K562 (cell line): ENCODE data around the gene PSAP. TPM values are rescaled to one million over a fixed set of nuclear protein-coding genes. Genes with fewer than 3 reads are reported as not detected.

Experiments used
- ATAC-seq: fragments of 200-7000 bp; cut with Tn5 transposase; 3 replicates; pipeline ENCODE4 v1.9.1; 2020; ENCODE audit warnings: moderate library complexity
- BruUV-seq: library from RNA; stranded (reverse); fragments of 400-500 nt; replicated peaks from 2 replicates; lab custom pipeline; 2021; lab: Mats Ljungman, UMichigan
- CTCF ChIA-PET: fragments of 300-600 bp; formaldehyde crosslinking; extraction: SDS; loops from one replicate; lab custom pipeline; 2021; ENCODE audit warnings: low intra/inter-chr PET ratio; lab: Yijun Ruan, JAX
- POLR2A ChIA-PET: fragments of 300-600, 350-650 bp; sonication (Branson Sonifier 250); formaldehyde crosslinking; extraction: SDS; loops from one replicate; lab custom pipeline; 2021; ENCODE audit warnings: antibody characterized with exemption, inconsistent platforms; lab: Yijun Ruan, JAX
- DNase-seq, 4 experiments: peaks; one replicate each; pipeline versions ENCODE4 v3.0.0 to v3.0.0-alpha.2; 2011 to 2018; ENCODE audit warnings: low spot score in 3 of 4, mixed read lengths in 3 of 4; ENCODE audit errors: extremely low read depth in 1 of 4
- FAIRE-seq: peaks from 2 replicates; lab custom pipeline; 2011; peaks lifted over from hg19 to GRCh38; lab: Jason Lieb, UNC
- H2AFZ ChIP-seq: 2 replicates; pipeline ENCODE4 v1.6.0; 2011; ENCODE audit warnings: low read depth, low read length, control low read depth, inconsistent platforms
- H3K27ac ChIP-seq: fragments of 200-600 bp; 3 replicates; pipeline ENCODE4 v1.8.0; 2011; ENCODE audit warnings: low read depth, mild to moderate bottlenecking, control low read depth, inconsistent platforms, low read length, moderate library complexity, mixed read lengths; ENCODE audit errors: extremely low read depth
- H3K27me3 ChIP-seq, 2 experiments: fragments of 300-600 bp in 1 of 2; 2 replicates in 1 of 2; 3 replicates in 1 of 2; pipeline versions ENCODE4 v1.6.0 to v1.8.0; 2011; ENCODE audit warnings: inconsistent platforms in 2 of 2, low read length in 2 of 2, mild to moderate bottlenecking in 1 of 2, mixed read lengths in 1 of 2, moderate library complexity in 1 of 2; ENCODE audit not compliant: control insufficient read depth in 2 of 2, insufficient read depth in 2 of 2
- H3K36me3 ChIP-seq: fragments of 300-600 bp; 3 replicates; pipeline ENCODE4 v1.8.0; 2011; ENCODE audit warnings: mild to moderate bottlenecking, low read length, inconsistent platforms; ENCODE audit not compliant: control insufficient read depth, insufficient read depth
- H3K4me1 ChIP-seq, 2 experiments: fragments of 200-600 bp in 1 of 2; replicated peaks in 1 of 2; 2 replicates in 1 of 2; 3 replicates in 1 of 2; pipeline versions ENCODE4 v1.5.1 to v1.8.0; 2011; ENCODE audit warnings: inconsistent platforms in 2 of 2, low read length in 2 of 2, mild to moderate bottlenecking in 1 of 2, mixed read lengths in 1 of 2, moderate library complexity in 1 of 2; ENCODE audit not compliant: control insufficient read depth in 2 of 2, insufficient read depth in 2 of 2
- H3K4me2 ChIP-seq: 2 replicates; pipeline ENCODE4 v1.6.1; 2011; ENCODE audit warnings: low read length, control low read depth, inconsistent platforms, mixed read lengths; ENCODE audit not compliant: insufficient read depth
- H3K4me3 ChIP-seq: fragments of 200-600 bp; sonication (generic), shearing (Covaris generic); 2 replicates; pipeline ENCODE4 v1.5.1; 2016; ENCODE audit warnings: control low read depth, inconsistent platforms
- H3K79me2 ChIP-seq: fragments of 200-600 bp; 3 replicates; pipeline ENCODE4 v1.8.0; 2011; ENCODE audit warnings: low read length, inconsistent platforms; ENCODE audit not compliant: control insufficient read depth, insufficient read depth
- H3K9ac ChIP-seq, 2 experiments: 2 replicates each; pipeline versions ENCODE4 v1.6.0 to v1.6.1; 2011; ENCODE audit warnings: low read depth in 2 of 2, low read length in 2 of 2, control low read depth in 1 of 2, inconsistent platforms in 1 of 2, mild to moderate bottlenecking in 1 of 2, mixed read lengths in 1 of 2; ENCODE audit not compliant: insufficient read depth in 1 of 2
- H3K9me1 ChIP-seq: one replicate; pipeline ENCODE4 v1.6.0; 2011; ENCODE audit warnings: inconsistent platforms, mild to moderate bottlenecking, low read length, moderate library complexity; ENCODE audit not compliant: control insufficient read depth, insufficient read depth
- H3K9me3 ChIP-seq: replicated peaks from 2 replicates; pipeline ENCODE4 v1.5.1; 2011; ENCODE audit warnings: low read depth, low read length, inconsistent platforms; ENCODE audit not compliant: control insufficient read depth, insufficient read depth
- H4K20me1 ChIP-seq: replicated peaks from 2 replicates; pipeline ENCODE4 v1.6.1; 2011; ENCODE audit warnings: low read length, inconsistent platforms, mixed read lengths; ENCODE audit not compliant: control insufficient read depth, insufficient read depth
- ARID2 ChIP-seq: fragments of 450-650 bp; IDR thresholded peaks from 2 replicates; pipeline ENCODE4 v1.6.1; 2017; ENCODE audit warnings: antibody characterized with exemption, mild to moderate bottlenecking
- BHLHE40 ChIP-seq: IDR thresholded peaks from 2 replicates; pipeline ENCODE4 v1.6.1; 2011; ENCODE audit warnings: low read length, improper control_type of control experiment
- CC2D1A ChIP-seq: fragments of 450-650 bp; IDR thresholded peaks from 2 replicates; pipeline ENCODE4 v1.6.1; 2017; ENCODE audit warnings: mild to moderate bottlenecking
- CEBPB ChIP-seq: fragments of 450-650 bp; IDR thresholded peaks from 2 replicates; pipeline ENCODE4 v1.6.1; 2016; ENCODE audit warnings: missing genetic modification characterization, missing compliant biosample characterization
- CEBPG ChIP-seq, 3 experiments: fragments of 200-800 bp in 1 of 3; sonication (Bioruptor generic) in 1 of 3; sonication (generic) in 1 of 3; formaldehyde crosslinking in 1 of 3; IDR thresholded peaks in 2 of 3; conservative IDR thresholded peaks in 1 of 3; 2 replicates each; pipeline versions ENCODE4 v1.6.1 to v1.8.0; 2016 to 2022; ENCODE audit warnings: missing compliant biosample characterization in 2 of 3, missing genetic modification characterization in 2 of 3, mild to moderate bottlenecking in 1 of 3, missing genetic modification reagents in 1 of 3
- CHAMP1 ChIP-seq: fragments of 450-650 bp; IDR thresholded peaks from 2 replicates; pipeline ENCODE4 v1.6.1; 2016; ENCODE audit warnings: mild to moderate bottlenecking
- EZH2 ChIP-seq: IDR thresholded peaks from 2 replicates; pipeline ENCODE4 v1.6.1; 2012; ENCODE audit warnings: low read depth, mild to moderate bottlenecking, inconsistent platforms, low read length, borderline replicate concordance
- HEY1 ChIP-seq: fragments of 250-450 bp; sonication (Bioruptor Pico); IDR thresholded peaks from 2 replicates; pipeline ENCODE4 v1.5.0; 2020; ENCODE audit warnings: mild to moderate bottlenecking, moderate library complexity, borderline replicate concordance
- JUNB ChIP-seq: fragments of 450-650 bp; formaldehyde crosslinking; conservative IDR thresholded peaks from 2 replicates; pipeline ENCODE4 v1.4.0; 2020; ENCODE audit warnings: mild to moderate bottlenecking
- NR2F6 ChIP-seq: fragments of 450-650 bp; formaldehyde crosslinking; IDR thresholded peaks from 2 replicates; pipeline ENCODE4 v1.4.0; 2020; ENCODE audit warnings: mild to moderate bottlenecking
- NRF1 ChIP-seq, 2 experiments: fragments of 450-650 bp; IDR thresholded peaks in 1 of 2; conservative IDR thresholded peaks in 1 of 2; 2 replicates each; pipeline ENCODE4 v1.6.1; 2014; ENCODE audit warnings: mild to moderate bottlenecking in 2 of 2
- U2AF2 ChIP-seq: fragments of 200-400 bp; formaldehyde crosslinking; optimal IDR thresholded peaks from 2 replicates; pipeline ENCODE3; 2017; ENCODE audit warnings: low read depth, mild to moderate bottlenecking, low read length
- ZBTB34 ChIP-seq: fragments of 250-450 bp; sonication (Bioruptor Pico); IDR thresholded peaks from 2 replicates; pipeline ENCODE4 v1.8.0; 2021; ENCODE audit warnings: mild to moderate bottlenecking, moderate library complexity
- ZNF197 ChIP-seq: fragments of 200-800 bp; sonication (Bioruptor generic); IDR thresholded peaks from 2 replicates; pipeline ENCODE4 v1.6.1; 2016; ENCODE audit warnings: low read depth, missing genetic modification characterization, missing compliant biosample characterization
- WGBS: fragments of 100-300 bp; shearing (Covaris generic); methylation state at CpG from one replicate; pipeline ENCODE4 v1.1.6; 2016; ENCODE audit warnings: low coverage, mixed read lengths; ENCODE audit not compliant: insufficient coverage; ENCODE audit errors: missing lambda C conversion rate; 5-methylcytosine and 5-hydroxymethylcytosine counted together
- in situ Hi-C: fragments of 300-500 bp; cut with MboI; formaldehyde crosslinking; loops from 4 replicates; pipeline ENCODE4 v1.15.0; 2018; ENCODE audit warnings: inconsistent platforms, mixed read lengths
- intact Hi-C: fragments of 100-400 bp; cut with micrococcal nuclease; formaldehyde crosslinking; loops from 2 replicates; pipeline ENCODE4 v1.14.2; 2022
- polyA plus RNA-seq, 8 experiments: library from polyadenylated mRNA; depleted of rRNA in 4 of 8; stranded (reverse) in 5 of 8; unstranded in 3 of 8; fragments of >200 nt; fragmentation: Nextera tagmentation in 2 of 8; fragmentation: Illumina TruSeq in 1 of 8; extraction: Ambion mirVana in 2 of 8; extraction: Trizol in 1 of 8; gene quantifications; 2 replicates each; pipeline versions ENCODE4 v1.2.1 to v1.2.3, GENCODE V29; 2011 to 2014; ENCODE audit warnings: inconsistent platforms in 1 of 8, missing spikeins in 1 of 8
- total RNA-seq, 7 experiments: library from RNA; depleted of rRNA in 6 of 7; stranded (reverse); fragments of >200 nt in 6 of 7; fragmentation: Illumina TruSeq in 2 of 7; extraction: Trizol in 2 of 7; gene quantifications; 2 replicates each; pipeline versions ENCODE4 v1.2.1 to v1.2.3, GENCODE V29; 2011 to 2021; ENCODE audit warnings: low replicate concordance in 1 of 7
- TF ChIP-seq, protein P1 (sequence below): sonication (generic); formaldehyde crosslinking; IDR thresholded peaks from 2 replicates; pipeline ENCODE4 v1.5.0; 2020; ENCODE audit warnings: missing genetic modification reagents

Gene PSAP
- total and polyA plus RNA-seq, 9 of the 15 experiments (the other 6 are each of a cell fraction or from before 2014, with no cell fraction given) = 245 to 700 (median 429) TPM

DNA sequence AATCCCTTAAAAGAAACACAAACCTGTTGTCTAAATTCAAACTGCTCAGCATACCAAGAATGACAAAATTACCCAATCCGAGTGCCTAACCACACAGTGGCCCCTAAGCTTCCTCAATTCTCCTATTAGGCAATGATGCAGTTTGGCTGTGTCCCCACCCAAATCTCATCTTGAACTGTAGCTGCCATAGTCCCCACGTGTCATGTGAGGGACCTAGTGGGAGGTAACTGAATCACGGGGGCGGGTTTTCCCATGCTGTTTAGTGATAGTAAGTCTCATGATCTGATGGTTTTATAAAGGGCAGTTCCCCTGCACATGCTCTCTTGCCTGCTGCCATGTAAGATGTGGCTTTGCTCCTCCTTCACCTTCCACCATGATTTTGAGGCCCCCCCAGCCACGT lies 21.9 kb downstream of the PSAP start:
- Histone ChIP-seq H2AFZ (no peak overlapping the region), H3K4me1 (peaks cover 0 to 2% of the 10 kb centered on the region in 2 experiments; a peak in 1 of 5 replicates), H3K9me1 (peaks cover 5% of the 10 kb centered on the region), H3K4me3 (no peak overlapping the region), H4K20me1 (peaks cover 26% of the 10 kb centered on the region; the same call in 1 of the 2 replicates), H3K27me3 (no peaks in the 10 kb centered on the region), H3K36me3 (peaks cover 95% of the 10 kb centered on the region), H3K9ac (no peak overlapping the region), H3K9me3 (no peaks in the 10 kb centered on the region), H3K4me2 (no peak overlapping the region), H3K27ac (no peak overlapping the region), H3K79me2 (peaks cover 26% of the 10 kb centered on the region)
- POLR2A ChIA-PET = interaction anchor here (0.6 to 3.3 kb wide), 9 partner anchors 9 to 269 kb away, joined by 3 to 22 read pairs (median 3); partner anchors contain the start of gene PSAP
- CTCF ChIA-PET = no interaction called here
- intact Hi-C loops = no loop called here
- DNase-seq (peak in 1 of 4 experiments; percentile 50), ATAC-seq (peak; percentile 23; the same call in 1 of the 3 replicates), FAIRE-seq (no peak)
- no TSS peak for BruUV-seq
- in situ Hi-C loops = no loop called here
- 69% methylated on average over 5 of the region's 5 CpGs for WGBS
- TF ChIP-seq NRF1 (conservative IDR thresholded peaks at IDR 0.05 in 1 of 2, IDR thresholded peaks at IDR 0.05 in 1 of 2) (peak in 1 of 2 experiments; percentile 45; a peak in 3 of 4 replicates), BHLHE40 (0 out of 2 replicates have a peak, but pooled peaks have one; percentile 13), CEBPB (tag) (peak; percentile 68; the same call in 1 of the 2 replicates), HEY1 (CRISPR knock-in tag) (no peak), CHAMP1 (peak; percentile 38; the same call in 1 of the 2 replicates), ARID2 (no peak), NR2F6 (CRISPR knock-in tag) (no peak), U2AF2 (no peak), EZH2 (no peak), ZBTB34 (CRISPR knock-in tag) (no peak), ZNF197 (CRISPR knock-in tag) (no peak), CEBPG (CRISPR knock-in tag; IDR thresholded peaks at IDR 0.05) (peak; percentile 34; the same call in 1 of the 2 replicates), CEBPG (tag; conservative IDR thresholded peaks at IDR 0.05 in 1 of 2, IDR thresholded peaks at IDR 0.05 in 1 of 2) (peak in 1 of 2 experiments; percentile 13; a peak in 1 of 4 replicates), CC2D1A (peak; percentile 30; the same call in 1 of the 2 replicates), JUNB (CRISPR knock-in tag) (no peak)
- TF ChIP-seq, protein P1, sequence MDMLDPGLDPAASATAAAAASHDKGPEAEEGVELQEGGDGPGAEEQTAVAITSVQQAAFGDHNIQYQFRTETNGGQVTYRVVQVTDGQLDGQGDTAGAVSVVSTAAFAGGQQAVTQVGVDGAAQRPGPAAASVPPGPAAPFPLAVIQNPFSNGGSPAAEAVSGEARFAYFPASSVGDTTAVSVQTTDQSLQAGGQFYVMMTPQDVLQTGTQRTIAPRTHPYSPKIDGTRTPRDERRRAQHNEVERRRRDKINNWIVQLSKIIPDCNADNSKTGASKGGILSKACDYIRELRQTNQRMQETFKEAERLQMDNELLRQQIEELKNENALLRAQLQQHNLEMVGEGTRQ (CRISPR knock-in tag) = peak; percentile 58; the same call in 1 of the 2 replicates
